D721Med (cell line): ENCODE measurements around the gene ADGRE1.

Experiments used
- DNase-seq: peaks from one replicate; pipeline ENCODE4 v3.0.0; 2011; ENCODE audit warnings: low spot score; ENCODE audit not compliant: insufficient read length
- FAIRE-seq: peaks from 2 replicates; lab custom pipeline; 2011; peaks lifted over from hg19 to GRCh38; lab: Jason Lieb, UNC
- CTCF ChIP-seq: IDR thresholded peaks from 2 replicates; pipeline ENCODE4 v1.5.1; 2012; ENCODE audit warnings: mild to moderate bottlenecking, control low read depth; ENCODE audit not compliant: insufficient read depth; ENCODE audit errors: missing control alignments

The ADGRE1 gene

DNA sequence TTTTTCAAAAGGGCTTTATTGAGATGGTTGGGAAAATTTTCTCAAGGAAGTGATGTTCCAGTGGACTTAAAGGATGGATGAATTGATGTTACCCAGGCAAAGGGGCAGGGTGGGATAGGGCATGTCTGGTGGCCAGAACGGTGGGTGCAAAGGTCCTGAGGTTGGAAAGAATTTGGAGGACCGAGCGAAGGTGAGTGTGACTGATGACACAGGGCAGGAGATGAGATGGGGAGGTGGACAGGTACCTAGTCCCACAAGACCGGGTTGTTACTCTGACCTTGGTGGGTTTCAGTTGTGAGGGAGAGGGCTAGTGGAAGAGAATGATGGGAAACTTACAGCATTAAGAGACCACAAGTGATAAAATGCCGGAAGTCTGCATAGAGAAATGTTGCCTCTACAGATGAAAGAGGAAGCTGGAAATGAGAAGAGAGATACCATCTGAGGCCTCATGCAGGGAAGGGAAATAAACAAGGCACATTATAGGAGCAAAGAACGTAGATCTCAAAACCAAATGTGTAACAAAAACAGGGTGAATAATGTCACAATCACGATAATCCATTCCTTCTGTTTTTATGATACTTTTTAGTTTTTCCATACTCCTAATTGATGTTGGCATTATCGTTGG is 4.5 kb downstream of the ADGRE1 start:
- DNase-seq (no peak), FAIRE-seq (no peak)
- no peak for TF ChIP-seq CTCF

GRCh38 chr19:6894313-6894712 is 6.9 kb downstream of the ADGRE1 start:
- FAIRE-seq (no peak), DNase-seq (no peak)
- no peak for TF ChIP-seq CTCF

GRCh38 chr19:6903446-6903845 is 16.1 kb downstream of the ADGRE1 start:
- TF ChIP-seq CTCF = no peak
- FAIRE-seq = no peak
- DNase-seq = no peak

DNA sequence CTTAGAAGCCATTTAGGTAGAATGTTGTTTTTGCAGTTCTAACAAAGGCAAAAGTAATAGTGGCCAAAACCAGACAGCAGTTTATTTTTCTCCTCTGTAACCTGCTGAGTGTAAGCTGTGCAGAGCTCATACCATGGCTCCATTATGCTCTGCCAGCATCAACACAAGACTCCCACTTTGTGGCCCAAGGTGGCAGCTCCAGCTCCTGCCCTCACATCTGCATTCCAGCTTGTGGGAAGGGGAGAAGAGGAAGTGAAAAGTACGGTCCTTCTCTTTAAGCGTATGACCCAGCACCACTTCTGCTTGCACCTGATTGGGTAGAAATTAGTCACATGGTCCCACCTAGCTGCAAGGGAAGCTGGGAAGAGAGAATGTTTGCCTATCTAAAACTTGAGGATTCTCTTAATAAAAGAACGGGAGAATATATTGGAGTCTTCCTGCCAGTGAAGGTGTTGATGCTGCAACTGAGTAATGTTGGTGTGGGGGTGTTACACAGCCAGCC is 19.2 kb downstream of the ADGRE1 start:
- DNase-seq (no peak), FAIRE-seq (no peak)
- TF ChIP-seq CTCF = no peak

DNA sequence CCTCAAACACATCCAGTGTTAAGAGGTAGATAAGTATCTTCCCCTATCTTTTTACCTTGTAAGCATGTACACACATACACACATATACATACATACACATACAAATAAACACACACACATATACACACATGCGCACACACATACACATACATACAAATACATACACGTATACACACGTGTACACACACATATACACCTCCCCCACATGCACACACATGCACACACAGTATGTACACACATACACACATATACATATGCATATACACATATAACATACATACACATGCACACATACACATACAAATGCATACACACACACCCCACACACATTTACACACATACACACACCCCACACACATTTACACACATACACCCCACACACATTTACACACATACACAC is 24.1 kb downstream of the ADGRE1 start:
- DNase-seq = no peak
- no peak for TF ChIP-seq CTCF
- FAIRE-seq = no peak

GRCh38 chr19:6914321-6914720 is 26.9 kb downstream of the ADGRE1 start:
- no peak for DNase-seq
- TF ChIP-seq CTCF = no peak
- no peak for FAIRE-seq

- DNase-seq (no peak), FAIRE-seq (no peak)
- no peak for TF ChIP-seq CTCF
These were observed 29.6 kb downstream of the ADGRE1 start for GRCh38 chr19:6916952-6917351.
